ENCODE results near the gene PROM1.

PROM1 gene

GRCh38 chr4:16110661-16111290, 27.0 kb upstream of the PROM1 start:
- in situ Hi-C loops (cut with MboI; ENCODE audit: low sequenced_read_pairs) = no loop called here

GRCh38 chr4:16110199-16110598, 26.4 kb upstream of the PROM1 start:
- in situ Hi-C loops (cut with MboI; ENCODE audit: low sequenced_read_pairs) = no loop called here

GRCh38 chr4:16109256-16109655, 25.4 kb upstream of the PROM1 start:
- in situ Hi-C loops (cut with MboI; ENCODE audit: low sequenced_read_pairs) = no loop called here

GRCh38 chr4:16106956-16107355, 23.1 kb upstream of the PROM1 start:
- in situ Hi-C loops (cut with MboI; ENCODE audit: low sequenced_read_pairs) = no loop called here

GRCh38 chr4:16104520-16104919, 20.7 kb upstream of the PROM1 start:
- in situ Hi-C loops (cut with MboI; ENCODE audit: low sequenced_read_pairs) = no loop called here

- in situ Hi-C loops (cut with MboI; ENCODE audit: low sequenced_read_pairs) = no loop called here
Measured at GRCh38 chr4:16102356-16102755, 18.5 kb upstream of the PROM1 start.

- in situ Hi-C loops (cut with MboI; ENCODE audit: low sequenced_read_pairs) = no loop called here
Measured at GRCh38 chr4:16100833-16101232, 17.0 kb upstream of the PROM1 start.

GRCh38 chr4:16092682-16093319, 9.0 kb upstream of the PROM1 start:
- in situ Hi-C loops (cut with MboI; ENCODE audit: low sequenced_read_pairs) = no loop called here

- in situ Hi-C loops (cut with MboI; ENCODE audit: low sequenced_read_pairs) = no loop called here
Measured at GRCh38 chr4:16090096-16090705, 6.4 kb upstream of the PROM1 start.

- in situ Hi-C loops (cut with MboI; ENCODE audit: low sequenced_read_pairs) = no loop called here
Measured at GRCh38 chr4:16089156-16089555, 5.3 kb upstream of the PROM1 start.

- in situ Hi-C loops (cut with MboI; ENCODE audit: low sequenced_read_pairs) = no loop called here
Measured at GRCh38 chr4:16088601-16089000, 4.8 kb upstream of the PROM1 start.

- in situ Hi-C loops (cut with MboI; ENCODE audit: low sequenced_read_pairs) = no loop called here
Measured at GRCh38 chr4:16085822-16086221, 2.0 kb upstream of the PROM1 start.

- in situ Hi-C loops (cut with MboI; ENCODE audit: low sequenced_read_pairs) = no loop called here
Measured at GRCh38 chr4:16082426-16083240, 1.2 kb downstream of the PROM1 start.

GRCh38 chr4:16082041-16082425, 1.8 kb downstream of the PROM1 start:
- in situ Hi-C loops (cut with MboI; ENCODE audit: low sequenced_read_pairs) = no loop called here

- in situ Hi-C loops (cut with MboI; ENCODE audit: low sequenced_read_pairs) = no loop called here
Measured at GRCh38 chr4:16079046-16079445, 4.8 kb downstream of the PROM1 start.

- in situ Hi-C loops (cut with MboI; ENCODE audit: low sequenced_read_pairs) = no loop called here
Measured at GRCh38 chr4:16078195-16078760, 5.5 kb downstream of the PROM1 start.

GRCh38 chr4:16077786-16078185, 6.0 kb downstream of the PROM1 start:
- in situ Hi-C loops (cut with MboI; ENCODE audit: low sequenced_read_pairs) = no loop called here

- in situ Hi-C loops (cut with MboI; ENCODE audit: low sequenced_read_pairs) = no loop called here
Measured at GRCh38 chr4:16075975-16076757, 7.7 kb downstream of the PROM1 start.

GRCh38 chr4:16075061-16075460, 8.8 kb downstream of the PROM1 start:
- in situ Hi-C loops (cut with MboI; ENCODE audit: low sequenced_read_pairs) = no loop called here

GRCh38 chr4:16072168-16072567, 11.7 kb downstream of the PROM1 start:
- in situ Hi-C loops (cut with MboI; ENCODE audit: low sequenced_read_pairs) = no loop called here

GRCh38 chr4:16070203-16070602, 13.6 kb downstream of the PROM1 start:
- in situ Hi-C loops (cut with MboI; ENCODE audit: low sequenced_read_pairs) = no loop called here

All from HL-60/S4 treated with retinoic acid at 250 ng/mL for 4 days and 3 days (cell line).